Glomerular visceral epithelial cell (primary cell): ENCODE data around the gene PLXNB3.
A peak's percentile ranks its signal among the peaks of the same experiment; 100 is the strongest.
"Not testable (repeated sequence)": the region's sequence is repeated elsewhere in the genome, so short reads cannot be mapped to it uniquely, and the experiment has no call there.

Source experiments
- DNase-seq: peaks from one replicate; pipeline ENCODE4 v3.0.0-alpha.2; 2016; ENCODE audit errors: extremely low spot score

PLXNB3 gene

GRCh38 chrX:153763989-153764755 is at the start of gene PLXNB3:
PLXNB3 (plus strand) TSS chrX:153764249; CDS start chrX:153765536, 1,287 bp downstream.
- DNase-seq: peak; percentile 77

GRCh38 chrX:153714256-153714655 is 49.8 kb upstream of the PLXNB3 start:
- DNase-seq: no peak

DNA sequence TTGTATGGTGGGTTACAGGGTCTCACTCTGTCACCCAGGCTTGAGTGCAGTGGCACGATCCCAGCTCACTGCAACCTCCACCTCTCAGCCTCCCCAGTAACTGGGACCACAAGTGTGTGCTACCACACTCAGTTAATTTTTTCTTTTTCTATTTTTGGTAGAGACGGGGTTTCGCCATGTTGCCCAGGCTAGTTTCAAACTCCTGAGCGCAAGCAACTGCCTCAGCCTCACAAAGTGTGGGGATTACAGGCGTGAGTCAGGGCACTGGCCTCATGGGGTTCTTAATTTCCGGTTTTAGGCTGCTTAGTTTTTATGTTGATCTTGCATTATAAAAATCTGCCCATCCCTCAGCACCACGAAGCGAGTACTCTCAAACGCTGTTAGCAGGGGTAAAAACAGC is 46.6 kb upstream of the PLXNB3 start:
- no peak for DNase-seq

DNA sequence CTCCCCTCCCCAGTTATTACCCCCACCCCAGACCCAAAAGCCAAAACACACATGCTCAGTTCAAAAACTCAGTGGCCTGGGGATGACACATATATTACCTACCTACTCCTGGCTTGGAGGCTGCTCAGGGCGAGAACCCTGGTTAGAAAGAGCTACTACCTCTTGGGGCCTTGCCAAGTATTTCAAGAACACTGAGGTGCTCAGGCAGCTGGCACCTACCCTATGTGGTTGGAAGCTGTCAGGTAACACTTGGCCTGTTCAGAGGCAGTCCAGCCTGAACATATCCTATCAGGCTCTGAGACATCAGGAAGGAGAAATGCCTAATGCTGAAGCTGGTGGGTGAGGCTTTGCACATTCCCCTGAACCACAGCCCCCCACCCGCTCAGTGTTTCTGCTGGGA is 44.8 kb upstream of the PLXNB3 start:
- DNase-seq: no peak

GRCh38 chrX:153719701-153720100 is 44.3 kb upstream of the PLXNB3 start:
- DNase-seq: no peak

DNA sequence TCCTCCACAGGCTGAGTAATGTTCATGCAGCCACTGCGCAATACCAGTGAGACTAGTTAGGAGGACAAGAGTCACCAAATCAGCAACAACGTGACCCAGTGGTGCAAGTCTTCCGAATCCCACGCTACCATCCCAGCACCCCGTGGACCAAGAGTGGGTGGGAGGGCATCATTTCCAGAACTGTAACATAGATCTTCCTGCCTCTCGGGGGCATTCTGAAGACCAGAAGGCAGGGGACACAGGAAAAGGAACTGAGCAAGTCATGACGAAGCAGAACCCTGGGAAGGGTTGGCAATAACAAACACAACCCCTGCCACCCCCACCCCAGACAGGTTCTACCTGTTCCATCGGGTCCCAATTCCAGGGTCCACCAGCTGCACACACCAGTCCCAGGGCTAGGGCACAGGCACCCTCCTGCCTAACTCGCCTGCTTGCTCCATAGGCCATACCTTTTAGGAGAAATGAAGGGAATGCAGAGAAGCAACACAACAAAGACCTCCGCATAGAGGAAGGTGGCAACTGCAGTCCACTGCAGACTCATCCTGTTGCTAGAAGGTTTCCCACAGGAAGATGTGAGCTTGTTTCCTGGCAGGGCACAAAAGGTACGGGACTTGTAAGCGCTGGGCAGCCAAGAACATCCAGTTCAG is 41.2 kb upstream of the PLXNB3 start:
- no peak for DNase-seq

DNA sequence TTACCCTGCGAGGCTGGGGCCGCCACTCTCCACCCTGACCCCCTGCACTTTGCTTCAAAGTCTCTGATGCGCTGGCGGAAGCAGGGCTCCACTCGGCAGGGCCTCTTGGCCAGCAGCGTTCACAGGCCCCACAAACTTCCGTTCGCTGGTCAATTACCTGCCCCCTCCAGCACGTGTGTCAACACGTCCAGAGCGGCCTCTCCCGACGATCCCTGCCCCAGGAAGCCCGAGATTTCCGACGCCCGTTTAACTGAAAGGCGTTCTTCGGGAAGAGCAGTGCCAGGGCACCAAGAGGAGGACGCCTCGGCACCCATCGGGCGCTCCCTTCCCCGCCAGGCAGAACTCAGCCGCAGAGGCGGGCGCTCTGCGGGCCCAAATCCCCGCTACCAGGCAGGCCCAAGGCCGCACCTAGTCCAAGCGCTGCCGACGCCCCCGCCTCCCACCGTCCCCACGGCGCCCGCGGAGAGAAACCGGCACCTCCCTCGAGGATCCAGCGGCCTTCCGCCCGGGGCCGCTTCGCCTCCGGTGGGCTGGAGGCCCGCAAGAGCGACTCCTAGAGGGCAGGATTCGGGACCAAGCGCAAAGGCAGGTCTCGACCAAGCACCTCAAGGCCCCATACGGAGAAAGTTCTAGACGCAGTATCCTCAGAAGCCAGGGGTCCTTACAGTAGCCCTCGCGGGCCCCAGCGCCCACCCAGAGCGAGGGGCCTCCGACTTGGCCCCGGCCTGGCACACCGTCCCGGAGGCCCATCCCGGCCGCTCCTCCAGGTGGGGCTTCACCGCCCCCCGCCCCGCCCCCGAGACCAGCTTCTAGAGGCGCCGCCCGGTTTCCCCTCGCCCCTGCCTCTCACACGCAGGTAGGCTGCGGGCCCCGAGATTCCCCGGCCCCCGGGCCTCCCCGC is 40.4 kb upstream of the PLXNB3 start:
- DNase-seq: peak; percentile 56

GRCh38 chrX:153724252-153725038 is 39.6 kb upstream of the PLXNB3 start, which contains the start of the genes ABCD1 and BCAP31:
ABCD1 (plus strand) TSS chrX:153724856; CDS start chrX:153725267, 411 bp downstream.
BCAP31 (minus strand) TSS chrX:153724387; CDS start chrX:153723244, 1,143 bp downstream.
- DNase-seq: peak; percentile 88

DNA sequence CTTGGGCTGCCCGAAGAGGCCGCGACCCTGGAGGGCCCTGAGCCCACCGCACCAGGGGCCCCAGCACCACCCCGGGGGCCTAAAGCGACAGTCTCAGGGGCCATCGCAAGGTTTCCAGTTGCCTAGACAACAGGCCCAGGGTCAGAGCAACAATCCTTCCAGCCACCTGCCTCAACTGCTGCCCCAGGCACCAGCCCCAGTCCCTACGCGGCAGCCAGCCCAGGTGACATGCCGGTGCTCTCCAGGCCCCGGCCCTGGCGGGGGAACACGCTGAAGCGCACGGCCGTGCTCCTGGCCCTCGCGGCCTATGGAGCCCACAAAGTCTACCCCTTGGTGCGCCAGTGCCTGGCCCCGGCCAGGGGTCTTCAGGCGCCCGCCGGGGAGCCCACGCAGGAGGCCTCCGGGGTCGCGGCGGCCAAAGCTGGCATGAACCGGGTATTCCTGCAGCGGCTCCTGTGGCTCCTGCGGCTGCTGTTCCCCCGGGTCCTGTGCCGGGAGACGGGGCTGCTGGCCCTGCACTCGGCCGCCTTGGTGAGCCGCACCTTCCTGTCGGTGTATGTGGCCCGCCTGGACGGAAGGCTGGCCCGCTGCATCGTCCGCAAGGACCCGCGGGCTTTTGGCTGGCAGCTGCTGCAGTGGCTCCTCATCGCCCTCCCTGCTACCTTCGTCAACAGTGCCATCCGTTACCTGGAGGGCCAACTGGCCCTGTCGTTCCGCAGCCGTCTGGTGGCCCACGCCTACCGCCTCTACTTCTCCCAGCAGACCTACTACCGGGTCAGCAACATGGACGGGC is 38.8 kb upstream of the PLXNB3 start:
- DNase-seq: no peak

DNA sequence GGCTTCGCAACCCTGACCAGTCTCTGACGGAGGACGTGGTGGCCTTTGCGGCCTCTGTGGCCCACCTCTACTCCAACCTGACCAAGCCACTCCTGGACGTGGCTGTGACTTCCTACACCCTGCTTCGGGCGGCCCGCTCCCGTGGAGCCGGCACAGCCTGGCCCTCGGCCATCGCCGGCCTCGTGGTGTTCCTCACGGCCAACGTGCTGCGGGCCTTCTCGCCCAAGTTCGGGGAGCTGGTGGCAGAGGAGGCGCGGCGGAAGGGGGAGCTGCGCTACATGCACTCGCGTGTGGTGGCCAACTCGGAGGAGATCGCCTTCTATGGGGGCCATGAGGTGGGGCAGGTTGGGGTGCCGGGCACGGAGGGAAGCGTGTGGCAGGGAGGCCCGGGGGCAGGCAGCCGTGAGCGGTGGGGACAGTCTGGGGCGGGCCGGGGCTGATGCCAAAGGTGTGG is 38.2 kb upstream of the PLXNB3 start:
- DNase-seq: no peak

GRCh38 chrX:153726286-153727122 is 37.5 kb upstream of the PLXNB3 start:
- DNase-seq: peak; percentile 47

DNA sequence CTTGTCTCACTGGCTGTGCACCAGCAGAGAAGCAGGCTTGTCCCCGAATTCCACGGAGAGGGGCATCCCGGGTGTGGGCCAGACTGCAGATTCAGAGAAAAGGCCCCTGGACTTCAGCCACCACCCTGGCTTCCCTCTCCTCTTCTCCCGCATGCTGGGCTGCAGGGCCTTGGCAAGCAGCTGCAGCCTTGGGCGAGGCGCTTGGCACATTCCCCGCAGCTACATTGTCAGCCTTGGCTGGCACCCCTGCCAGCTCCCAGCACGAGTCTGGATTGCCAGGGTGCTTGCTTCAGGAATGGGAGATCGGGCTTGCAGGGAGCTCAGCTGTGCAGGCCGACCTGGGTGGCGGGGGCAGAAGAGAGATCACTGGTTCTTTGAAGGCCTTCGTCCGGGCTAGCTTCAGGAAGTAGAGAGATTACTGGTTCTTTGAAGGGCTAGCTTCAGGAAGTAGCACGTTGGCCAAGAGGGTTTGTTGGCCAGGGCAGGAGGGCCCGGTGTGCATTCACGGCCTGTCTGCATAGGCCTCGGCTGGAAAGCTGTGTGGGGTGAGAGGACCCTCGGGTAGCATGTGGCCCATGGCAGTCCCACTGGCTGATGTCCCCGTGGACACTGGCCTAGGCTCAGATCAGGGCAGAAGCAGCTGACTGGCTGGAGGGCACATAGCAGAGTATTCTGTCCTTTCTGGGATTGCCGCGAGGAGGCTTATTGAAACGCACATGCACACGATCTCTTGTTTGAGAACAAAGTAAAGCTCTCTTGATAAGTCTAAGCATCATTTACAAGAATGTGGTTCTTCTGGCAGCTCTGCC is 36.7 kb upstream of the PLXNB3 start:
- DNase-seq: no peak

DNA sequence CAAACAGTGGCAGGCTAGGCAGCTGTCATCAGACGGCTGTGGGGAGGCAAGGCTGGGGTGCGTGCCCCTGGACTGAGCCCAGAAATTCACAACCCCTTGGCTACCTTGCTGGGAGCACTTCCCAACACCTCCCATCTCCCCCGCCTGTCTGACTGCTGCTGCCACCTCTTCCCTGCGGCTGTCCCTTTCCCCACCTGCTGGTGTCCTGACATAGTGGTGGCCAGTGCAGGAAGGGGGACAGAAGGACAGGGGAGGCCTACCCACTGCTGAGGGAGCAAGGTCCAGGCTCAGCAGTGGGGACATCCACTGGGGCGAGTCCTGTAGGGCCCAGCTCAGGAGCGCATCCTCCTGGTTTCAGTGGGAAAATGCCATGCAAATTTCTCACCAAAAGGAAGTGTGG is 36.0 kb upstream of the PLXNB3 start:
- DNase-seq: no peak

DNA sequence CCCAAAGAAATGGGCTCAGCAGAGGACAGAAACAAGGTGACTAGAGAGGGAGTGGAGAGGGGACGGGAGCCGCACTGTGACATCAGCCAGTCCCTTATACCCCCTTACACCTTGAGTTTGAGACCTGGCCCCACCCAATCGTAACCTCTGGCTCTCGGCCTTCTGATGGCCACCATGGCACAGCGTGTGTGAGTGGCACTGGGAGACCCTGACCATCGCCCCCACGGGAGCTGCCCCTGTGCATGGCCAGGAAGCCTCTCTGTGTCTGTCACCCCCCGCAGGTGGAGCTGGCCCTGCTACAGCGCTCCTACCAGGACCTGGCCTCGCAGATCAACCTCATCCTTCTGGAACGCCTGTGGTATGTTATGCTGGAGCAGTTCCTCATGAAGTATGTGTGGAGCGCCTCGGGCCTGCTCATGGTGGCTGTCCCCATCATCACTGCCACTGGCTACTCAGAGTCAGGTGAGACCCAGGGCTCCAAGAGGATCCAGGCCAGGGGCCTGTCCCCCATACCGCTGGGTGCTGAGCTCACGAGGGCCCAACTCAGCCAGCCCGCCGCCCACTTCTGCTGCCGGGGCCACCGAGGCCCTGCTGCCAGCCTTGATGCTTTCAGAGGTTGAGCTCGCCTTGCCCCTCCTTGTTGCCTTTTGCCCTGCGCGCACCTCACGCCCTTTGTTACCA is 35.0 kb upstream of the PLXNB3 start:
- no peak for DNase-seq

GRCh38 chrX:153730115-153730514 is 33.9 kb upstream of the PLXNB3 start:
- DNase-seq: not testable (repeated sequence)

- DNase-seq: no peak
Measured at GRCh38 chrX:153731117-153731844, 32.8 kb upstream of the PLXNB3 start.

DNA sequence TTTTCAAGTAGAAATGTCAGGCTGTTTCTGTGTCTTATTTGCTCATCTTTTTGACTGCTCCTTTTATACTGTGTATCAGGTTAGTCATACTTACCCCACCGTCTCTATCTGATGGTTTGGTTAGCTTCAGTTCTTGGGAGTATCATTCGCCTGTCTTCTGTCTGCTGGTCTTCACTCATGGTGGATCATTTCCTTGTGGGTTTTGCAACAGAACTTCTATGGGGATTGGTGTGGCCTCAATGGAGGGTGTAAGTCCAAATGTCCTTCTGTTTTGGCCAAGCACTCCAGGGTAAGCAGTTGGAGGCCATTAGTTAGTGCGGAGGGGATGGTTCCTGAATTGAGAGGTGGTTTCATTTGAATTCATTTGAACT is 32.2 kb upstream of the PLXNB3 start:
- no peak for DNase-seq
